Caco-2 (cell line): Measurements from ENCODE around the gene DOCK4. TPM values are rescaled to one million over a fixed set of nuclear protein-coding genes. Genes with fewer than 3 reads are reported as not detected.

ENCODE experiments used
- BruUV-seq: library from RNA; stranded (reverse); fragments of 400-500 nt; replicated peaks from 2 replicates; lab custom pipeline; 2021; lab: Mats Ljungman, UMichigan
- CTCF ChIA-PET: fragments of 300-600 bp; sonication (Branson Sonifier 250); formaldehyde crosslinking; loops from one replicate; lab custom pipeline; 2022; ENCODE audit warnings: antibody characterized with exemption; lab: Charles Lee
- POLR2A ChIA-PET: fragments of 300-600 bp; sonication (Branson Sonifier 250); formaldehyde crosslinking; loops from one replicate; lab custom pipeline; 2022; ENCODE audit warnings: antibody characterized with exemption; lab: Charles Lee
- DNase-seq, 2 experiments: peaks; one replicate each; pipeline versions ENCODE4 v3.0.0 to v3.0.0-alpha.2; 2020 to 2022
- H3K27me3 ChIP-seq: replicated peaks from 2 replicates; pipeline ENCODE4 v1.6.0; 2011; ENCODE audit warnings: low read length; ENCODE audit not compliant: control insufficient read depth, insufficient read depth
- H3K36me3 ChIP-seq: 2 replicates; pipeline ENCODE4 v1.5.1; 2011; ENCODE audit warnings: low read length; ENCODE audit not compliant: control insufficient read depth, insufficient read depth
- H3K4me1 ChIP-seq: fragments of 250-450 bp; sonication (Bioruptor Pico); 2 replicates; pipeline ENCODE4 v1.5.1; 2020; ENCODE audit warnings: mild to moderate bottlenecking
- H3K4me3 ChIP-seq: 2 replicates; pipeline ENCODE4 v1.5.1; 2011; ENCODE audit warnings: low read depth, mild to moderate bottlenecking, control low read depth, low read length
- H3K9me3 ChIP-seq: fragments of 250-450 bp; sonication (Bioruptor Pico); 2 replicates; pipeline ENCODE4 v1.5.1; 2020; ENCODE audit warnings: mild to moderate bottlenecking, moderate library complexity
- H3K27ac Mint-ChIP-seq: one replicate; pipeline ENCODE4 v1.8.0; 2022; ENCODE audit warnings: mixed read lengths; ENCODE audit not compliant: unreplicated experiment
- H3K27me3 Mint-ChIP-seq: one replicate; pipeline ENCODE4 v1.8.0; 2022; ENCODE audit warnings: mixed read lengths; ENCODE audit not compliant: insufficient read depth, unreplicated experiment
- H3K36me3 Mint-ChIP-seq: one replicate; pipeline ENCODE4 v1.8.0; 2022; ENCODE audit warnings: mild to moderate bottlenecking, mixed read lengths; ENCODE audit not compliant: insufficient read depth, unreplicated experiment
- H3K4me1 Mint-ChIP-seq: one replicate; pipeline ENCODE4 v1.8.0; 2022; ENCODE audit warnings: low read depth, mixed read lengths; ENCODE audit not compliant: unreplicated experiment
- H3K4me3 Mint-ChIP-seq: one replicate; pipeline ENCODE4 v1.8.0; 2022; ENCODE audit warnings: mild to moderate bottlenecking, moderate library complexity, mixed read lengths; ENCODE audit not compliant: unreplicated experiment
- H3K9me3 Mint-ChIP-seq: one replicate; pipeline ENCODE4 v1.8.0; 2022; ENCODE audit warnings: mixed read lengths; ENCODE audit not compliant: unreplicated experiment
- intact Hi-C: fragments of 100-400 bp; cut with micrococcal nuclease; formaldehyde crosslinking; loops from one replicate; pipeline ENCODE4 v1.10.0; 2022; ENCODE audit not compliant: unreplicated experiment
- total RNA-seq: library from RNA; stranded (reverse); gene quantifications from 2 replicates; pipeline ENCODE4 v1.2.3, GENCODE V29; 2022
- TF ChIP-seq, protein P1 (sequence below), 2 experiments: fragments of 200-600 bp in 1 of 2; IDR thresholded peaks; 1 replicate in 1 of 2; 2 replicates in 1 of 2; pipeline versions ENCODE4 v1.5.1 to v1.8.0; 2011 to 2022; ENCODE audit warnings: antibody characterized with exemption in 1 of 2, control low read depth in 1 of 2, inconsistent platforms in 1 of 2, low read depth in 1 of 2, low read length in 1 of 2, mild to moderate bottlenecking in 1 of 2, moderate library complexity in 1 of 2; ENCODE audit not compliant: insufficient read depth in 1 of 2, severe bottlenecking in 1 of 2, unreplicated experiment in 1 of 2

DOCK4 gene
- total RNA-seq, 1 experiment from 2014 or later: 2.0 TPM

DNA sequence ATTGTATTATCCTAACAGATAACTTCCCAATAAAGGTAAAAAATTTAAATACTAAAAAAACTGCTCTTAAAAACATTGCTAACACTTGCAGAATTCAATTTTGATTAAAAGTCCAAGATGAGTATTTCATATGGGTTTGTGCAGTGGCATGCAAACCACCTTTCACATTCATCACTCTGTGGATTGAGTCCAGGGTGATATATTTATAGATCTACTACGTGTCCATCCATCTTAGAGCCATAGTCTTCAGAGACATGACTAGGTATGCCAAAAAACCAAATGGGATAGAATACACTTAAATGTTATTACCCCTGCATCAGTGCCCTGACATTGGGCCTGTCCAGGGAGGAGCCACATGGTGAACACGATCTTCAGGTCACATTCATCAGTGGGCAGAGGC is 96.0 kb downstream of the DOCK4 start:
- H3K9me3 ChIP-seq: no peaks in the 10 kb centered on the region
- Mint-ChIP-seq H3K9me3 (no peaks in the 10 kb centered on the region), H3K4me3 (no peak overlapping the region), H3K27ac (no peak overlapping the region), H3K27me3 (no peaks in the 10 kb centered on the region), H3K4me1 (no peaks in the 10 kb centered on the region), H3K36me3 (no peaks in the 10 kb centered on the region)
- DNase-seq: no peak
- TF ChIP-seq, protein P1, sequence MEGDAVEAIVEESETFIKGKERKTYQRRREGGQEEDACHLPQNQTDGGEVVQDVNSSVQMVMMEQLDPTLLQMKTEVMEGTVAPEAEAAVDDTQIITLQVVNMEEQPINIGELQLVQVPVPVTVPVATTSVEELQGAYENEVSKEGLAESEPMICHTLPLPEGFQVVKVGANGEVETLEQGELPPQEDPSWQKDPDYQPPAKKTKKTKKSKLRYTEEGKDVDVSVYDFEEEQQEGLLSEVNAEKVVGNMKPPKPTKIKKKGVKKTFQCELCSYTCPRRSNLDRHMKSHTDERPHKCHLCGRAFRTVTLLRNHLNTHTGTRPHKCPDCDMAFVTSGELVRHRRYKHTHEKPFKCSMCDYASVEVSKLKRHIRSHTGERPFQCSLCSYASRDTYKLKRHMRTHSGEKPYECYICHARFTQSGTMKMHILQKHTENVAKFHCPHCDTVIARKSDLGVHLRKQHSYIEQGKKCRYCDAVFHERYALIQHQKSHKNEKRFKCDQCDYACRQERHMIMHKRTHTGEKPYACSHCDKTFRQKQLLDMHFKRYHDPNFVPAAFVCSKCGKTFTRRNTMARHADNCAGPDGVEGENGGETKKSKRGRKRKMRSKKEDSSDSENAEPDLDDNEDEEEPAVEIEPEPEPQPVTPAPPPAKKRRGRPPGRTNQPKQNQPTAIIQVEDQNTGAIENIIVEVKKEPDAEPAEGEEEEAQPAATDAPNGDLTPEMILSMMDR (IDR thresholded peaks at IDR 0.05; ENCODE audit: insufficient read depth in 1 of 2, low read depth in 1 of 2, low read length in 1 of 2, severe bottlenecking in 1 of 2, unreplicated experiment in 1 of 2): no peak
- H3K36me3 ChIP-seq: no peaks in the 10 kb centered on the region
- no peaks in the 10 kb centered on the region for H3K4me1 ChIP-seq
- H3K4me3 ChIP-seq: no peak overlapping the region
- ChIA-PET POLR2A (no interaction called here), CTCF (no interaction called here)
- no TSS peak for BruUV-seq
- H3K27me3 ChIP-seq: no peaks in the 10 kb centered on the region
- intact Hi-C loops: no loop called here

DNA sequence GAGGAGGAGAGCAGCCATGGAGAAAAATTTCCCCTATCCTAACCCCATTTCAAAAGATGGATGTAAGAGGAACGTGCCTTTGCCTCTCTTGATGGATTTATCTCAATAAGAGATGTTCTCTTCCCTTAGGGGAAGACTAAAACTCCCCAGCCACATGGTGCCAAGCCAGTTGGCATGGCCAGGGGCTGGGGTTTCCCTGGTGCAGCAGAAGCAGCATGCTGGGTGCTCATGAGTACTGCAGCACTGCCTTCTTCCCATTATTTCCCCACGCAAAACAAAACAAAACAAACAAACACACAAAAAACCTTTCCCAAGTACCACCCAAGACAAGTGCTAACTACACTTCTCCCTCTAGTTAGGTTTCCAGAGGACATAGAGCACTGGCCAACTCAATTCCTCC is 97.2 kb downstream of the DOCK4 start:
- BruUV-seq: no TSS peak
- H3K4me1 ChIP-seq: no peaks in the 10 kb centered on the region
- no peaks in the 10 kb centered on the region for H3K9me3 Mint-ChIP-seq
- no peak for DNase-seq
- CTCF ChIA-PET: no interaction called here
- H3K36me3 ChIP-seq: no peaks in the 10 kb centered on the region
- no peaks in the 10 kb centered on the region for H3K36me3 Mint-ChIP-seq
- no peaks in the 10 kb centered on the region for H3K4me1 Mint-ChIP-seq
- POLR2A ChIA-PET: no interaction called here
- TF ChIP-seq, protein P1 (IDR thresholded peaks at IDR 0.05; ENCODE audit: insufficient read depth in 1 of 2, low read depth in 1 of 2, low read length in 1 of 2, severe bottlenecking in 1 of 2, unreplicated experiment in 1 of 2): no peak
- H3K4me3 ChIP-seq: no peak overlapping the region
- no peaks in the 10 kb centered on the region for H3K9me3 ChIP-seq
- H3K27me3 ChIP-seq: no peaks in the 10 kb centered on the region
- no peak overlapping the region for H3K4me3 Mint-ChIP-seq
- H3K27me3 Mint-ChIP-seq: no peaks in the 10 kb centered on the region
- intact Hi-C loops: no loop called here
- H3K27ac Mint-ChIP-seq: no peak overlapping the region

- Mint-ChIP-seq H3K27me3 (no peaks in the 10 kb centered on the region), H3K27ac (no peak overlapping the region), H3K36me3 (no peaks in the 10 kb centered on the region), H3K4me1 (no peaks in the 10 kb centered on the region), H3K9me3 (no peaks in the 10 kb centered on the region), H3K4me3 (no peak overlapping the region)
- POLR2A ChIA-PET: no interaction called here
- CTCF ChIA-PET: no interaction called here
- Histone ChIP-seq H3K9me3 (no peaks in the 10 kb centered on the region), H3K4me1 (no peaks in the 10 kb centered on the region), H3K36me3 (no peaks in the 10 kb centered on the region), H3K27me3 (no peaks in the 10 kb centered on the region), H3K4me3 (no peak overlapping the region)
- DNase-seq: no peak
- TF ChIP-seq, protein P1 (IDR thresholded peaks at IDR 0.05; ENCODE audit: insufficient read depth in 1 of 2, low read depth in 1 of 2, low read length in 1 of 2, severe bottlenecking in 1 of 2, unreplicated experiment in 1 of 2): no peak
- intact Hi-C loops: no loop called here
- no TSS peak for BruUV-seq
Observed at GRCh38 chr7:112105584-112106530, 100.3 kb downstream of the DOCK4 start.
